DOHH2 (cell line): ENCODE data around the gene ODF2L.

ENCODE experiments used
- EZH2phosphoT487 ChIP-seq: fragments of 200-600 bp; sonication (generic); IDR thresholded peaks from 2 replicates; pipeline ENCODE4 v1.6.1; 2017; ENCODE audit warnings: borderline replicate concordance, mild to moderate bottlenecking, antibody characterized with exemption, low read length, moderate library complexity, mixed read lengths
- TF ChIP-seq, protein P1 (sequence below): fragments of 200-600 bp; sonication (generic); IDR thresholded peaks from one replicate; pipeline ENCODE4 v1.5.1; 2014; ENCODE audit warnings: antibody characterized with exemption, mild to moderate bottlenecking, low read depth, low read length; ENCODE audit not compliant: poor library complexity, severe bottlenecking

DNA sequence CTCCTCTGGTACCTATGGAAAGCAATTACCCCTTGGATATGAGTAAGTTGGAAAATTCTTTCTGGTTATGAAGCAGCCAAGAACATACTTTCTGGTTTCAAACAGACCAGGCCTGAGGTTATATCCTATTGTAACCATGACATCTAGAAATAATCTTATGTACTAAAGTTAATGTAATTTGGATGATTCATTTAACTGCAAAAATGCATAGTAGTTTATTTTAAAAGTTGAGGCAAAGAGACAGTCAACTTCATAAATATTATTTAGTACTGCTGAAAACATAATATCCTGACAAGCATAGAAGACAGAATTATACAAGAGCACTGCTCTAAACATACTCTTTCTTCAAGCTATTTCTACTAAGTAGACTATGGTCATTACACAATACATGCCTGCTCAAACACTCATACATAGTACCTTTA, 25.5 kb downstream of the ODF2L start:
- TF ChIP-seq, protein P1, sequence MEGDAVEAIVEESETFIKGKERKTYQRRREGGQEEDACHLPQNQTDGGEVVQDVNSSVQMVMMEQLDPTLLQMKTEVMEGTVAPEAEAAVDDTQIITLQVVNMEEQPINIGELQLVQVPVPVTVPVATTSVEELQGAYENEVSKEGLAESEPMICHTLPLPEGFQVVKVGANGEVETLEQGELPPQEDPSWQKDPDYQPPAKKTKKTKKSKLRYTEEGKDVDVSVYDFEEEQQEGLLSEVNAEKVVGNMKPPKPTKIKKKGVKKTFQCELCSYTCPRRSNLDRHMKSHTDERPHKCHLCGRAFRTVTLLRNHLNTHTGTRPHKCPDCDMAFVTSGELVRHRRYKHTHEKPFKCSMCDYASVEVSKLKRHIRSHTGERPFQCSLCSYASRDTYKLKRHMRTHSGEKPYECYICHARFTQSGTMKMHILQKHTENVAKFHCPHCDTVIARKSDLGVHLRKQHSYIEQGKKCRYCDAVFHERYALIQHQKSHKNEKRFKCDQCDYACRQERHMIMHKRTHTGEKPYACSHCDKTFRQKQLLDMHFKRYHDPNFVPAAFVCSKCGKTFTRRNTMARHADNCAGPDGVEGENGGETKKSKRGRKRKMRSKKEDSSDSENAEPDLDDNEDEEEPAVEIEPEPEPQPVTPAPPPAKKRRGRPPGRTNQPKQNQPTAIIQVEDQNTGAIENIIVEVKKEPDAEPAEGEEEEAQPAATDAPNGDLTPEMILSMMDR = no peak
- TF ChIP-seq EZH2phosphoT487 = no peak
